HCT116 (cell line): ENCODE data around the gene PLXNC1. TPM values are rescaled to one million over a fixed set of nuclear protein-coding genes. Genes with fewer than 3 reads are reported as not detected.

Experiments used
- ATAC-seq: fragments of 200-7000 bp; cut with Tn5 transposase; 2 replicates; pipeline ENCODE4 v1.9.1; 2020; ENCODE audit warnings: mild to moderate bottlenecking, moderate library complexity
- BruUV-seq: library from RNA; stranded (reverse); fragments of 400-500 nt; replicated peaks from 2 replicates; lab custom pipeline; 2021; lab: Mats Ljungman, UMichigan
- CTCF ChIA-PET: fragments of 300-600 bp; sonication (Branson Sonifier 250); formaldehyde crosslinking; loops from one replicate; lab custom pipeline; 2021; ENCODE audit warnings: antibody characterized with exemption; lab: Charles Lee
- POLR2A ChIA-PET: fragments of 300-600, 350-600 bp; sonication (Branson Sonifier 250); formaldehyde crosslinking; loops from one replicate; lab custom pipeline; 2021; ENCODE audit warnings: antibody characterized with exemption; lab: Charles Lee
- RAD21 ChIA-PET, 2 experiments: fragments of 300-600 bp; sonication (Branson Sonifier 250); formaldehyde crosslinking; loops; one replicate each; lab custom pipeline; 2023; ENCODE audit warnings: low total read pairs in 2 of 2; ENCODE audit not compliant: uncharacterized antibody in 2 of 2, unreplicated experiment in 2 of 2, low non-redundant PET in 1 of 2; lab: Charles Lee
- DNase-seq: peaks from one replicate; pipeline ENCODE4 v3.0.0-alpha.2; 2010; ENCODE audit warnings: low read depth, low spot score
- H2AFZ ChIP-seq: fragments of 200-600 bp; shearing (Covaris generic), sonication (generic); 2 replicates; pipeline ENCODE4 v1.6.1; 2017; ENCODE audit warnings: low read depth, mixed run types, mixed read lengths, antibody characterized with exemption, low read length; ENCODE audit not compliant: poor library complexity, severe bottlenecking
- H3K27ac ChIP-seq: 2 replicates; pipeline ENCODE4 v1.5.1; 2012; ENCODE audit warnings: low read depth, low read length
- H3K27me3 ChIP-seq: fragments of 200-600 bp; sonication (generic); 2 replicates; pipeline ENCODE4 v1.6.1; 2016; ENCODE audit warnings: mixed run types, low read length, mixed read lengths; ENCODE audit not compliant: insufficient read depth
- H3K36me3 ChIP-seq, 2 experiments: fragments of 200-500 bp in 1 of 2; fragments of 200-600 bp in 1 of 2; sonication (Bioruptor generic) in 1 of 2; sonication (generic) in 1 of 2; 2 replicates each; pipeline versions ENCODE4 v1.5.1 to v1.6.1; 2014 to 2016; ENCODE audit warnings: low read length in 2 of 2, inconsistent platforms in 1 of 2, mixed read lengths in 1 of 2, mixed run types in 1 of 2; ENCODE audit not compliant: insufficient read depth in 2 of 2, control insufficient read depth in 1 of 2
- H3K4me1 ChIP-seq, 2 experiments: fragments of 200-600 bp in 1 of 2; sonication (generic) in 1 of 2; 2 replicates each; pipeline versions ENCODE4 v1.5.1 to v1.6.1; 2012 to 2017; ENCODE audit warnings: low read length in 2 of 2, inconsistent platforms in 1 of 2, mild to moderate bottlenecking in 1 of 2, mixed read lengths in 1 of 2, mixed run types in 1 of 2, moderate library complexity in 1 of 2; ENCODE audit not compliant: insufficient read depth in 2 of 2, control insufficient read depth in 1 of 2
- H3K4me2 ChIP-seq: fragments of 200-600 bp; sonication (generic); 2 replicates; pipeline ENCODE4 v1.6.1; 2017; ENCODE audit warnings: mixed run types, low read length, mixed read lengths
- H3K4me3 ChIP-seq, 2 experiments: fragments of 200-600 bp in 1 of 2; sonication (generic) in 1 of 2; replicated peaks in 1 of 2; 2 replicates each; pipeline ENCODE4 v1.5.1; 2011 to 2016; ENCODE audit warnings: low read length in 2 of 2, control low read depth in 1 of 2, low read depth in 1 of 2, mild to moderate bottlenecking in 1 of 2, mixed read lengths in 1 of 2, mixed run types in 1 of 2
- H3K79me2 ChIP-seq: fragments of 200-600 bp; sonication (generic); 2 replicates; pipeline ENCODE4 v1.6.1; 2017; ENCODE audit warnings: mild to moderate bottlenecking, mixed run types, low read length, moderate library complexity, mixed read lengths; ENCODE audit not compliant: insufficient read depth
- H3K9ac ChIP-seq: fragments of 200-600 bp; sonication (generic); 2 replicates; pipeline ENCODE4 v1.6.1; 2016; ENCODE audit warnings: low read length, mixed read lengths
- H3K9me2 ChIP-seq: fragments of 200-600 bp; sonication (generic), shearing (Covaris generic); 2 replicates; pipeline ENCODE4 v1.6.1; 2017; ENCODE audit warnings: mixed run types, mild to moderate bottlenecking, moderate library complexity; ENCODE audit not compliant: insufficient read depth
- H3K9me3 ChIP-seq, 2 experiments: fragments of 200-500 bp in 1 of 2; fragments of 200-600 bp in 1 of 2; sonication (Bioruptor generic) in 1 of 2; sonication (generic) in 1 of 2; 2 replicates each; pipeline ENCODE4 v1.6.1; 2014 to 2017; ENCODE audit warnings: low read length in 2 of 2, mixed read lengths in 2 of 2, inconsistent platforms in 1 of 2, low read depth in 1 of 2, mild to moderate bottlenecking in 1 of 2, mixed run types in 1 of 2, moderate library complexity in 1 of 2; ENCODE audit not compliant: control insufficient read depth in 1 of 2, insufficient read depth in 1 of 2
- H4K20me1 ChIP-seq: fragments of 200-600 bp; sonication (generic), shearing (Covaris generic); 2 replicates; pipeline ENCODE4 v1.6.1; 2017; ENCODE audit warnings: mixed run types, mild to moderate bottlenecking, moderate library complexity; ENCODE audit not compliant: insufficient read depth
- ATF3 ChIP-seq: IDR thresholded peaks from 2 replicates; pipeline ENCODE4 v1.6.1; 2012
- CTCF ChIP-seq, 3 experiments: fragments of 200-600 bp in 1 of 3; sonication (generic) in 1 of 3; IDR thresholded peaks in 2 of 3; conservative IDR thresholded peaks in 1 of 3; 2 replicates each; pipeline ENCODE4 v1.5.1; 2012 to 2017; ENCODE audit warnings: low read depth in 2 of 3, low read length in 2 of 3, antibody characterized with exemption in 1 of 3, borderline replicate concordance in 1 of 3, control low read depth in 1 of 3, mild to moderate bottlenecking in 1 of 3, mixed read lengths in 1 of 3, mixed run types in 1 of 3, moderate library complexity in 1 of 3; ENCODE audit not compliant: insufficient read depth in 1 of 3
- EZH2phosphoT487 ChIP-seq: fragments of 200-600 bp; IDR thresholded peaks from 2 replicates; pipeline ENCODE4 v1.6.1; 2018; ENCODE audit warnings: antibody characterized with exemption, borderline replicate concordance
- POLR2A ChIP-seq: IDR thresholded peaks from 2 replicates; pipeline ENCODE4 v1.7.0; 2011; ENCODE audit warnings: borderline replicate concordance; ENCODE audit not compliant: insufficient read depth, insufficient read length; ENCODE audit errors: extremely low read depth
- POLR2AphosphoS5 ChIP-seq: IDR thresholded peaks from 2 replicates; pipeline ENCODE4 v1.6.1; 2011; ENCODE audit warnings: mild to moderate bottlenecking, low read depth, low read length, moderate library complexity
- SIN3A ChIP-seq: IDR thresholded peaks from 2 replicates; pipeline ENCODE4 v1.6.1; 2012; ENCODE audit warnings: low read depth
- SP1 ChIP-seq: IDR thresholded peaks from 2 replicates; pipeline ENCODE4 v1.6.1; 2012; ENCODE audit warnings: low read depth
- YY1 ChIP-seq: IDR thresholded peaks from 2 replicates; pipeline ENCODE4 v1.6.1; 2011; ENCODE audit warnings: low read length, low read depth, moderate library complexity, mild to moderate bottlenecking; ENCODE audit not compliant: insufficient replicate concordance; ENCODE audit errors: extremely low read depth
- intact Hi-C: fragments of 100-400 bp; cut with micrococcal nuclease; formaldehyde crosslinking; loops from 2 replicates; pipeline ENCODE4 v1.10.0; 2022
- total RNA-seq: library from RNA; stranded (reverse); gene quantifications from one replicate; pipeline ENCODE4 v1.2.1, GENCODE V29; 2021; ENCODE audit not compliant: unreplicated experiment

PLXNC1 gene
- total RNA-seq, 1 experiment from 2014 or later = 0.25 TPM

GRCh38 chr12:94127239-94128131, 20.9 kb upstream of the PLXNC1 start:
- no peak for DNase-seq
- ATAC-seq = no peak
- intact Hi-C loops = no loop called here
- Histone ChIP-seq H3K9ac (no peak overlapping the region), H3K27ac (no peak overlapping the region), H2AFZ (no peak overlapping the region), H3K4me2 (no peak overlapping the region), H4K20me1 (no peaks in the 10 kb centered on the region), H3K9me3 (no peaks in the 10 kb centered on the region), H3K79me2 (no peaks in the 10 kb centered on the region), H3K4me1 (no peaks in the 10 kb centered on the region), H3K9me2 (no peaks in the 10 kb centered on the region), H3K4me3 (no peak overlapping the region), H3K36me3 (no peaks in the 10 kb centered on the region), H3K27me3 (peaks cover 25% of the 10 kb centered on the region)
- no peak for TF ChIP-seq CTCF (IDR thresholded peaks at IDR 0.05 in 2 of 3, conservative IDR thresholded peaks at IDR 0.05 in 1 of 3; ENCODE audit: borderline replicate concordance in 1 of 3, insufficient read depth in 1 of 3, low read depth in 2 of 3, low read length in 2 of 3)
- no TSS peak for BruUV-seq
- ChIA-PET CTCF (no interaction called here), RAD21 (no interaction called here), POLR2A (no interaction called here)

GRCh38 chr12:94128280-94128679, 20.1 kb upstream of the PLXNC1 start:
- Histone ChIP-seq H3K36me3 (no peaks in the 10 kb centered on the region), H3K27ac (no peak overlapping the region), H3K9ac (no peak overlapping the region), H3K4me2 (no peak overlapping the region), H3K79me2 (no peaks in the 10 kb centered on the region), H3K4me3 (no peak overlapping the region), H3K9me3 (no peaks in the 10 kb centered on the region), H3K27me3 (peaks cover 25% of the 10 kb centered on the region), H4K20me1 (no peaks in the 10 kb centered on the region), H3K4me1 (no peaks in the 10 kb centered on the region), H2AFZ (no peak overlapping the region), H3K9me2 (no peaks in the 10 kb centered on the region)
- no peak for DNase-seq
- RAD21 ChIA-PET = interaction anchor here in 1 of 2 experiments (0.6 kb wide), 1 partner anchor 442 kb away, joined by 7 read pairs; no protein-coding TSS in a partner anchor
- ATAC-seq = no peak
- POLR2A ChIA-PET = no interaction called here
- BruUV-seq = no TSS peak
- TF ChIP-seq POLR2A (no peak), EZH2phosphoT487 (no peak), CTCF (IDR thresholded peaks at IDR 0.05 in 2 of 3, conservative IDR thresholded peaks at IDR 0.05 in 1 of 3; ENCODE audit: borderline replicate concordance in 1 of 3, insufficient read depth in 1 of 3, low read depth in 2 of 3, low read length in 2 of 3) (no peak), ATF3 (no peak), SIN3A (no peak), YY1 (no peak), SP1 (no peak), POLR2AphosphoS5 (no peak)
- CTCF ChIA-PET = no interaction called here
- intact Hi-C loops = no loop called here
